Fibroblast of skin of abdomen (primary cell): ENCODE measurements around the gene SNX15. TPM values are rescaled to one million over a fixed set of nuclear protein-coding genes. Genes with fewer than 3 reads are reported as not detected.
"Not testable (repeated sequence)": the region's sequence is repeated elsewhere in the genome, so short reads cannot be mapped to it uniquely, and the experiment has no call there.

Source experiments
- DNase-seq: peaks from one replicate; pipeline ENCODE4 v3.0.0-alpha.2; 2013
- polyA plus RNA-seq, 2 experiments: library from polyadenylated mRNA; unstranded; fragments of 120-200 nt; gene quantifications; one replicate each; pipeline ENCODE4 v1.2.1, GENCODE V29; 2013; ENCODE audit not compliant: insufficient read length in 2 of 2

The SNX15 gene, protein sequence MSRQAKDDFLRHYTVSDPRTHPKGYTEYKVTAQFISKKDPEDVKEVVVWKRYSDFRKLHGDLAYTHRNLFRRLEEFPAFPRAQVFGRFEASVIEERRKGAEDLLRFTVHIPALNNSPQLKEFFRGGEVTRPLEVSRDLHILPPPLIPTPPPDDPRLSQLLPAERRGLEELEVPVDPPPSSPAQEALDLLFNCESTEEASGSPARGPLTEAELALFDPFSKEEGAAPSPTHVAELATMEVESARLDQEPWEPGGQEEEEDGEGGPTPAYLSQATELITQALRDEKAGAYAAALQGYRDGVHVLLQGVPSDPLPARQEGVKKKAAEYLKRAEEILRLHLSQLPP
- polyA plus RNA-seq (2013, experiment 1 of 2; ENCODE audit: insufficient read length) = 21.0 TPM
- polyA plus RNA-seq (2013, experiment 2 of 2; ENCODE audit: insufficient read length) = 22.9 TPM

GRCh38 chr11:65027213-65028067 is at the start of gene SNX15:
Gene SNX15, plus strand, starts transcription at chr11:65027439. Its CDS starts 99 bp downstream, at chr11:65027538.
- DNase-seq = peak; percentile 97

- not testable (repeated sequence) for DNase-seq
These were observed 43.9 kb upstream of the SNX15 start for GRCh38 chr11:64983339-64983738.

GRCh38 chr11:64987998-64988854 is 39.0 kb upstream of the SNX15 start:
- DNase-seq = no peak

DNA sequence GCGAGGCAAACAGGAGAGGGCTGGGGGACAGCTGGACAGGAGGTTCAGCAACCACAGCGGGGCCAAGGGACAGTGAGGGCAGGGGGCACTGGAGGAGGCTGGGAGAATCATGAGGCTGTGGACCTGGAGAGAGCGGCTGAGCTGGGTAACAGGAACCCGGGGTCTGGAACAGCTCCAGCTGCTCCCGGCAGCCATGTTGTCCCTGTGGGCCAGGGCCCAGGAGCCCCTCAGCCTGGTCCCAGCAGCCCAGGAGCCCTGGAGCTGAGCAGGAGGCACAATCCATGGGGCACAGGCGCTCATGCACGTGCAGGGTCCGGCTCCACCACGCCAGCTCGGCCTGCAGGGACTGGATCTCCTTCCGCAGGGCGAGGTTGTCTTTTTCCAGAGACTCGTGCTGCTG is 37.8 kb upstream of the SNX15 start:
- no peak for DNase-seq

- DNase-seq = no peak
These were observed 36.9 kb upstream of the SNX15 start for GRCh38 chr11:64990222-64990923.

DNA sequence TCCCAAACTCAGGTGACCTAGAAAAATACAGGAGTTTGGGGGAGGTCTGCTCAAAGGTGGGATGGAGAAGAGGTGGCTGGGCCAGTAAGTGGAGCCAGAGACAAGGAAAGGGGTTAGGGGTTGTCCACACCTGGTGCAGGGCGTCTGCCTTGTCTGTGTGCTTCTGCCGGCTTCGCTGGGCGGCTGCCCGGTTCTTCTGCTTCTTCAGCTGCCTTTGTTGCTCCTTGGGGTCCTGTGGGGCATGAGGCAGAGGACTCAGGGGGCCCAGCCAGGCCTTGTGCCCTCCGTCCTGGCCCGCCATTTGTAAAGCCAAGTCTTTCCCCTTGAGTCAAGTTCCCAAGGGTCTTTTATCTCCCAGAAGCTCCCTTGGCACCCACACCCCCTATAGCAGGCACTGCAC is 32.9 kb upstream of the SNX15 start:
- DNase-seq = no peak

- no peak for DNase-seq
These were observed 30.9 kb upstream of the SNX15 start for GRCh38 chr11:64996327-64996709.

GRCh38 chr11:64996710-64997380 is 30.4 kb upstream of the SNX15 start, which contains the start of gene BATF2:
Gene BATF2, minus strand, starts transcription at chr11:64996971. Its CDS starts 57 bp downstream, at chr11:64996914.
- DNase-seq = peak; percentile 61

GRCh38 chr11:64998141-64998540 is 29.1 kb upstream of the SNX15 start:
- DNase-seq = no peak

GRCh38 chr11:64998690-64999431 is 28.4 kb upstream of the SNX15 start:
- DNase-seq = no peak

GRCh38 chr11:64999478-64999877 is 27.8 kb upstream of the SNX15 start:
- DNase-seq = no peak

DNA sequence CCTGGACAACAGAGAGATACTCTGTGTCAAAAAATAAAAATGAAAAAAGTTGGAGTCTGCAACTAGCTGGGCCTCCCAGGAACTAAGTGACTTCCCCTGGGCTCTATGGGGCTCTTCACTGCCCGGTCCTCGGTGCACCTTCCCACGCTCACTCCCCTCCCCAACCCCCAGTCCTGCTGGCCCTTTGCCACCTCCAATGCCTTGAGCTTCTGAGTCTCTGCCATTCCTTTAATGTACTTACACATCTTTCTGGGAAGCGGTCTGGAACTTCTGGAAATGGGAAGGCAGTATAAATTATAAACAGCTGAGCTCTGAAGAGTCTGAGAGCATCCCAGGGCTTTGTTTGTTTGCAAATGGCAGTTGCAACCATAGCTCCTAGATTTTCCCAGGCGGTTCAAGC is 24.5 kb upstream of the SNX15 start:
- no peak for DNase-seq

- DNase-seq = peak; percentile 41
These were observed 24.0 kb upstream of the SNX15 start for GRCh38 chr11:65003282-65003681.

- DNase-seq = not testable (repeated sequence)
These were observed 23.3 kb upstream of the SNX15 start for GRCh38 chr11:65003968-65004367.

DNA sequence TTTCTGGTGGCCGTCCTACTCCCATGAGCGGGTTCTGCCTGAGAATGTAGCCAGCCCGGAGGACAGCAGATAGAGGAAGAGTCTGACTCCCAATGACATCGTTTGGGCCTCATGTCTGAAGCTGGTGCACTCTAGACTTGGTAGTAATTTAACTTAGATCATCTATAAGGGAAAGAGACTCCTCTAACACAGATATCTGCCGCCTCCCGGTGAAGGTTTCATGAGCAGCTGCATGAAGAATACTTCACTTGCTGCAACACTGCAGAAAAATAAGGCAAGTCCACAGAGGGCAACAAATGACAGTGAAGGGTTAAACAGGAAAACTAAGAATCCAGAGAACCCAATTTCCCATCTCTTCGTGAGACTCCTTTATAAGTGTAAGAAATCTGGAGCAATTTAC is 19.2 kb upstream of the SNX15 start:
- peak; percentile 25 for DNase-seq

GRCh38 chr11:65008873-65009272 is 18.4 kb upstream of the SNX15 start:
- no peak for DNase-seq

GRCh38 chr11:65013130-65013887 is 13.9 kb upstream of the SNX15 start:
- peak; percentile 87 for DNase-seq

GRCh38 chr11:65013888-65014725 is 13.1 kb upstream of the SNX15 start, which contains the start of gene ARL2:
Gene ARL2, plus strand, starts transcription at chr11:65014160. Its CDS starts 48 bp downstream, at chr11:65014208.
- peak; percentile 92 for DNase-seq
